Measurements from ENCODE around the gene PPP1R27.

The PPP1R27 gene

GRCh38 chr17:81805707-81806460 is 29.0 kb downstream of the PPP1R27 start:
- DNase-seq (ENCODE audit: low read depth, low spot score), result no peak

- no peak for DNase-seq (ENCODE audit: low read depth, low spot score)
Observed at GRCh38 chr17:81804559-81805399, 30.1 kb downstream of the PPP1R27 start.

GRCh38 chr17:81803728-81804558 is 30.9 kb downstream of the PPP1R27 start, which contains the start of gene GCGR:
Gene GCGR (plus strand): TSS chr17:81804150. CDS start chr17:81809019, 4,869 bp downstream.
- DNase-seq (ENCODE audit: low read depth, low spot score), result no peak

GRCh38 chr17:81802856-81803643 is 31.8 kb downstream of the PPP1R27 start:
- no peak for DNase-seq (ENCODE audit: low read depth, low spot score)

GRCh38 chr17:81802048-81802758 is 32.6 kb downstream of the PPP1R27 start:
- DNase-seq (ENCODE audit: low read depth, low spot score), result no peak

GRCh38 chr17:81801327-81801726 is 33.5 kb downstream of the PPP1R27 start:
- DNase-seq (ENCODE audit: low read depth, low spot score), result no peak

GRCh38 chr17:81794509-81794908 is 40.3 kb downstream of the PPP1R27 start:
- no peak for DNase-seq (ENCODE audit: low read depth, low spot score)

- no peak for DNase-seq (ENCODE audit: low read depth, low spot score)
Observed at GRCh38 chr17:81794074-81794476, 40.8 kb downstream of the PPP1R27 start.

GRCh38 chr17:81792675-81793615 is 41.9 kb downstream of the PPP1R27 start:
- no peak for DNase-seq (ENCODE audit: low read depth, low spot score)
